ENCODE data around the gene LYZ. TPM values are rescaled to one million over a fixed set of nuclear protein-coding genes. Genes with fewer than 3 reads are reported as not detected.

Gene LYZ

Small RNAs within 50 kb of the gene (small RNA-seq; reads per million reads assigned to genes)
- gene RN7SL804P (ENCODE audit: low read depth): not detected
